AG08395 (cell line): ENCODE data around the gene PYDC1.
"Not testable (repeated sequence)": the region's sequence is repeated elsewhere in the genome, so short reads cannot be mapped to it uniquely, and the experiment has no call there.

Experiments
- DNase-seq: peaks from one replicate; pipeline ENCODE4 v3.0.0; 2012; ENCODE audit warnings: mixed read lengths, low spot score

Gene PYDC1

GRCh38 chr16:31216422-31217135 is at the start of gene PYDC1:
TSS of gene PYDC1 (minus strand) at chr16:31217135. CDS start at chr16:31217028, 107 bp downstream.
- no peak for DNase-seq

- no peak for DNase-seq
These were observed 48.7 kb upstream of the PYDC1 start for GRCh38 chr16:31265329-31266245.

GRCh38 chr16:31262084-31262483 is 45.1 kb upstream of the PYDC1 start:
- DNase-seq: no peak

DNA sequence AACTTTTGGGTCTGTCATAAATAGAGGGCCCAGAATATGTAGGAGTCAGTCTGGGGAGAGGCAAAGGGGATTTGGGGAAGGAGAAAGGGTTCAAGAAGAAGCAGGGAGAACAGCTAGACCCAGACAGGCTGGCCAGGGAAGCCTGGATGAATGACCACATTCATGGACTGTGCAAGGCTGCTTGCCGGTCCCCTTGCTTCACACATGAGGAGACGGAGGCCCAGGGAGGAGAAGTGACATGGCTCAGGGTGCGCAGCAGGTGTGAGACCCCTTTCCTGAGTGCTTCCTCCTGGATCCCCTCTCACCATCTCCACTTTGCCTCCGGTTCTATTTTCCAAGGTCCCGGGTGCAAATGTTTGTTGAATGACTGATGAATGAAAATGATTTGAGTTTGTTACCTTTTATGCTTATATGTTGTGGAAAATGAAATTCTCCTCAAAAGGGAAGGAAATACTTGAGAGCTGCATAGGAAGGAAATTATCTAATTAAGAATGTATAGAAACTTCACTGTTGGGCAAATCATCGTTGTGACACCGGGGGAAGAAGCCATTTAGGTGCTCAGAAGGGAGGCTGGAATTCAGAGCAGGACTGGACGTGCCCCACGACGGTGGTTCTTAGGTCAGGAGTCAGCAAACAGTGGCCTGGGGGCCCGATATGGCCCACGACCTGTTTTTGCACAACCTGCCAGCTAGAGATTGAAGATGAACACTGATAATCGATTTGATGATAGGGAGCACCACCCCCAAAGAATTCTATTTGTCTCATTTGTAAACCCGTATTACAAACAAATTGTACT is 43.4 kb upstream of the PYDC1 start:
- no peak for DNase-seq

DNA sequence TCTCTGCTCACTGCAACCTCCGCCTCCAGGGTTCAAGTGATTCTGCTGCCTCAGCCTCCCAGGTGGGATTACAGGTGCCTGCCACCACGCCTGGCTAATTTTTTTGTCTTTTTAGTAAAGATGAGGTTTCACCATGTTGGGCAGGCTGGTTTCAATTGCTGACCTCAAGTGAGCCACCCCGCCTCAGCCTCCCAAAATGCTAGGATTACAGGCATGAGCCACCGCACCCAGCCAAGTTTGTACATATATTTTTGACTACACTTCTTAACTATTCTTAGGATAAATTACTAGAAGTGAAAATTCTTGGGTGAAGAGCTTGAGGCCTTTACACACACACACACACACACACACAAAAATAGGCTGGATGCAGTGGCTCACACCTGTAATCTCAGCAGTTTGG is 41.4 kb upstream of the PYDC1 start:
- no peak for DNase-seq

DNA sequence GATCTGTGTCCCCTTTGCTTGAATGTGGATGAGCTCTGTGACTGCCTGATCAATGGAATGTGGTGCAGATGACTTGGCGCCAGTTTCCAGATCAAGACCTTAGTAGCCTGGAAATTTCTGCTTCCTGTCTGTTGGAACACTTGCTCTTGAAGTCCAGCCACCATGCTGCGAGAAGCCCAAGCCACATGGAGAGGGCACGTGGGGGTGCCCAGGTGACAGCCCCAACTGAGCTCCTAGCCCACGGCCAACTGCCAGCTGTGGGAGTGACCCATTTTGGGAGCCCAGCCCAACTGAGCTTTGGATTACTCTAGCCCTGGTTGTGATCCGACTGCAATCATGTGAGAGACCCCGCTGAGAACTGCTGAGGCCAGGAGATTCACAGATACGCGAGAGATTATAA is 39.5 kb upstream of the PYDC1 start:
- DNase-seq: no peak

GRCh38 chr16:31253642-31254045 is 36.7 kb upstream of the PYDC1 start:
- DNase-seq: no peak

DNA sequence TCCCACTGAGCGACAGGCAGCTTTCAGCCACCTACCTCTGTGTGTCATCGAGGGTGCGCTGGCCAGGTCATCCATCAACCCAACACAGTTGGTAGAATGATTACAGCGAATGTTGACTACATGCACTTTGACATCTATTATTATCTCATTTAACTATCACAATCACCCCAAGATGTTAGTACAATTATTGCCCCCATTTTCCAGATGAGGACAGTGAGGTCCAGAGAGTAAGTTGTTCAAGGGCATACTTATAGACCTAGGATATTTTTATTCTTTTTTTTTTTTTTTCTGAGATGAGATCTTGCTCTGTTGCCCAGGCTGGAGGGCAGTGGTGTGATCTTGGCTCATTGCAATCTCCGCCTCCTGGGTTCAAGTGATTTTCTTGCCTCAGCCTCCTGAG is 34.5 kb upstream of the PYDC1 start:
- DNase-seq: no peak

- DNase-seq: no peak
These were observed 33.9 kb upstream of the PYDC1 start for GRCh38 chr16:31250782-31251384.

DNA sequence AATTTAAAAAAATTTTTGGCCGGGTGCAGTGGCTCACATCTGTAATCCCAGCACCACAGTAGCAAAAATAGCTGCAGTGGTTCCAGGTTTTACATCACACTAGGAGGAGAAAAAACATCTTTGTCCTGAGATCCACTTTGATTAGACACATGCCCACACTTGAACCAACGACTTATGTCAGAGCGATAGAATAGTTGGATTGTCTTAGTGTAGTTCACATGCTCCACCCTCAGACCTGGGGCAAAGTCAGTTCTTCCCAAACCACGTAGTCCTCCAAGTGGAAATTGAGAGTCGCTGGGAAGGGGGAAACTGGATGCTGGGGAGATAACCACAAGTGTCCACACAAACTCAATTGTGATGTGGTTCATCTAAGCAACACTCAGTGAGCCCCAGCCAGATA is 31.4 kb upstream of the PYDC1 start:
- DNase-seq: no peak

DNA sequence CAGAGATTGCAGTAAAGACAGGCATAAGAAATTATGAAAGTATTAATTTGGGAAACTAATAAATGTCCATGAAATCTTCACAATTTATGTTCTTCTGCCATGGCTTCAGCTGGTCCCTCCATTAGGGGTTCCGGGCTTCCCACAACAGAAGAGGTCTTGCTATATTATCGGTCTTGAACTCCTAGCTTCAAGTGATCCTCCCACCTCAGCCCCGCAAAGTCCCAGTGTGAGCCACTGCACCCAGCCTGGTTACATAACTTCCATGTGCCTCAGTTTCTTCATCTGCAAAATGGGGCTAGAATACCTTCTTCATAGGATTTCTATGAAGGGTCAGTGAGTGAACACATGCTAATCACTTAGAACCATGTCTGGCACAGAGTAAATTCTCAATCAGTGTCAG is 29.4 kb upstream of the PYDC1 start:
- DNase-seq: no peak

DNA sequence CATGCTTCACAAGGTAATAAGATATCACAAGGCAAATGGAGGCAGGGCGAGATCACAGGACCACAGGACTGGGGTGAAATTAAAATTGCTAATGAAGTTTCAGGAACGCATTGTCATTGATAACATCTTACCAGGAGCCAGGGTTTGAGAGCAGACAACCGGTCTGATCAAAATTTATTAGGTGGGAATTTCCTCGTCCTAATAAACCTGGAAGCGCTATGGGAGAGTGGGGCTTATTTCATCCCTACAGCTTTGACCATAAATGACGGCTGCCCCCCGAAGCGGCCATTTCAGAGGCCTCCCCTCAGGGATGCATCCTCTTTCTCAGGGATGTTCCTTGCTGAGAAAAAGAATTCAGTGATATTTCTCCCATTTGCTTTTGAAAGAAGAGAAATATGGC is 28.7 kb upstream of the PYDC1 start:
- DNase-seq: not testable (repeated sequence)

DNA sequence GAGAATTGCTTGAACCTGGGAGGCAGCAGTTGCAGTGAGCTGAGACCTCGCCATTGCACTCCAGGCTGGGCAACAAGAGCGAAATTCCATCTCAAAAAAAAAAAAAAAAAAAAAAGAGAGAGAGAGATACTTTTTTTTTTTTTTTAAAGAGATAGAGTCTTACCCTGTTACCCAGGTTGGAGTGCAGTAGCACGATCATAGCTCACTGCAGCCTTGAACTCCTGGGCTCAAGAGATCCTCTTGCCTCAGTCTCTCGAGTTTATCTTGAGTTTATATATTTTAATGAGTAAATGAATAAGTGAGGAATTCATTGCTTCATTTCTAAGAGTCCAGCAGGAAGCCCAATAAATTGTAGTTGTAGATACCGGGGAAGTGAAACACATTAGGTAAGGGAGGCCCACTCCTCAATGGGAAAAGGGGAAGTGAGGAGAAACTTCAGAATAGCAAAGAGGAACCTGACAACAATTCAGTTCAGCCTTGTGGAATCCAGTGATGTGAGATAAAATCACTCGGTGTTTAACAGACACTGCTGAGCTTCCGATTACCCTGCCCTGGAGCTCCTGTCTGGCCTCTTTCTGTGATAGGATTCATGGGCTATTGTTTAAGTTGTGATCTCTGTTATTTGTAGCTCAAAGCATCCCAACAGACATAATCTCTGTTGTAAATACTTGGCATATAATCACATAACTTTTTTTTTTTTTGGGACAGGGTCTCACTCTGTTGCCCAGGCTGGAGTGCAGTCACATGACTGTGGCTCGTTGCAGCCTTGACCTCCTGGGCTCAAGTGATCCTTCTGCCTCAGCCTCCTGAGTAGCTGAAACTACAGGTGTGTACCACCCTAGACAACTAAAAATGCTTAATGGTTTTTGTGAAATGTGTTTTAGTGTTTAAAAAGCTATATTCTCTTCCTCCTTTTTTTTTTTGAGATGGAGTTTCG is 27.1 kb upstream of the PYDC1 start:
- no peak for DNase-seq

- no peak for DNase-seq
These were observed 25.3 kb upstream of the PYDC1 start for GRCh38 chr16:31242206-31242605.

- no peak for DNase-seq
These were observed 21.1 kb upstream of the PYDC1 start for GRCh38 chr16:31238041-31238440.

DNA sequence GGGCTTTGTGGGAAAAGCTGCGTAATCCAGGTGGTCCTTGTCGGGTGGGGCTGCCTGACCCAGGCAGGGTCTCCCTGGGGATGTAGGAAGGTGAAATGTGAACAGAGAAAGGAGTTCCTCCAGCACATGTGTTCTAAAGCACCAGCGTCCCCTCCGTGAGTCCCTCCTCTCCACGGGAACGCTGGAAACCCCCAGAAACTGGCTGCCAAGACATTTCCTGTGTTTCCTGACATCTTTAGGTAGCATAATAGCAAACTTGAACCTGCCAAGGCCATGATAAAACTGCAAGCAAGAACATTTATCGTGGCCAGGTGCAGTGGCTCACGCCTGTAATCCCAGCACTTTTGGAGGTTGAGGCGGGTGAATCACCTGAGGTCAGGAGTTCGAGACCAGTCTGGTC is 12.6 kb upstream of the PYDC1 start:
- DNase-seq: no peak

DNA sequence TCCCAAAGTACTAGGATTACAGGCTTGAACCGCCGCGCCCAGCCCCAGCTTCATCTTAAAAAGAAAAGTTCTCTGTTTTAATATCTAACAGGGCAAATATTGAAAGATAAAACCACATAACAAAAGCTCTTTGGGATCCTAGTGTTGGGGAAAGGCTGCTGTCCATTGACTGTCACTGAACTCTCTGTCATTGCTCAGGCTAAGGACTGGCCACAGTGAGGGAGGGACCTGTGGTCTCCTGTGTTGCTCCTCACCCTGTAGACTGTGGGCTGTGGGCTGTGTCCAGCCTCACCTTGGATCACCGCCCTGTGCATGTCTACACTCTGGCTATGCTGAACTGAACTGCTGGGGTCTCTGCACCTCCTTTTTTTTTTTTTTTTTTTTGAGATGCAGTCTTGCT is 11.3 kb upstream of the PYDC1 start:
- no peak for DNase-seq

GRCh38 chr16:31225193-31225592 is 8.3 kb upstream of the PYDC1 start:
- DNase-seq: no peak

DNA sequence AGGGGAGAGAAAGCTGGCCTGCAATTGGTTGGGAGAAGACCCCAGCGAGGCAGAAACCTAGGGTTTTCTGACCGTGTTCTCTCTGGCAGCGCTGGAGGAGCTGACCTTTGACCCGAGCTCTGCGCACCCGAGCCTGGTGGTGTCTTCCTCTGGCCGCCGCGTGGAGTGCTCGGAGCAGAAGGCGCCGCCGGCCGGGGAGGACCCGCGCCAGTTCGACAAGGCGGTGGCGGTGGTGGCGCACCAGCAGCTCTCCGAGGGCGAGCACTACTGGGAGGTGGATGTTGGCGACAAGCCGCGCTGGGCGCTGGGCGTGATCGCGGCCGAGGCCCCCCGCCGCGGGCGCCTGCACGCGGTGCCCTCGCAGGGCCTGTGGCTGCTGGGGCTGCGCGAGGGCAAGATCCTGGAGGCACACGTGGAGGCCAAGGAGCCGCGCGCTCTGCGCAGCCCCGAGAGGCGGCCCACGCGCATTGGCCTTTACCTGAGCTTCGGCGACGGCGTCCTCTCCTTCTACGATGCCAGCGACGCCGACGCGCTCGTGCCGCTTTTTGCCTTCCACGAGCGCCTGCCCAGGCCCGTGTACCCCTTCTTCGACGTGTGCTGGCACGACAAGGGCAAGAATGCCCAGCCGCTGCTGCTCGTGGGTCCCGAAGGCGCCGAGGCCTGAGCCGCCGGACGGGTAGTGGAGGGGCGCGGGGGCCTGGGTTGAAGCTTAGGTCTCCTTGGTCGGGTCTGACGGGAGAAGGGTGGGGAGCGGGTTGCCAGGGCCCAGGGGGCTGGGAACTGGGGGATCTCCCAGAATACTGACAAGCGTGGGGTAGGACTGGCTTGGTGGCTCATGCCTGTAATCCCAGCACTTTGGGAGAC is 7.4 kb upstream of the PYDC1 start:
- DNase-seq: no peak

GRCh38 chr16:31223044-31223443 is 6.1 kb upstream of the PYDC1 start:
- DNase-seq: no peak
